ENCODE data around the gene SORL1-AS1.

Gene SORL1-AS1

GRCh38 chr11:121451986-121452608 is 670 bp downstream of the SORL1-AS1 start, which contains the start of gene SORL1:
Gene SORL1 (plus strand): TSS chr11:121452314. CDS start chr11:121452332, 18 bp downstream.
- DNase-seq (ENCODE audit: low read depth), result peak; percentile 59

- no peak for DNase-seq (ENCODE audit: low read depth)
These were observed 1.4 kb downstream of the SORL1-AS1 start for GRCh38 chr11:121451178-121451985.

- DNase-seq (ENCODE audit: low read depth), result no peak
These were observed 2.4 kb downstream of the SORL1-AS1 start for GRCh38 chr11:121450401-121450800.

GRCh38 chr11:121449626-121450025 is 3.1 kb downstream of the SORL1-AS1 start:
- no peak for DNase-seq (ENCODE audit: low read depth)

- no peak for DNase-seq (ENCODE audit: low read depth)
These were observed 3.6 kb downstream of the SORL1-AS1 start for GRCh38 chr11:121449123-121449522.

GRCh38 chr11:121448431-121448941 is 4.3 kb downstream of the SORL1-AS1 start:
- DNase-seq (ENCODE audit: low read depth), result no peak

- DNase-seq (ENCODE audit: low read depth), result no peak
These were observed 4.8 kb downstream of the SORL1-AS1 start for GRCh38 chr11:121448011-121448410.

GRCh38 chr11:121446752-121447156 is 6.0 kb downstream of the SORL1-AS1 start:
- DNase-seq (ENCODE audit: low read depth), result no peak

GRCh38 chr11:121445071-121445768 is 7.5 kb downstream of the SORL1-AS1 start:
- no peak for DNase-seq (ENCODE audit: low read depth)

- no peak for DNase-seq (ENCODE audit: low read depth)
These were observed 8.2 kb downstream of the SORL1-AS1 start for GRCh38 chr11:121444526-121444925.

- no peak for DNase-seq (ENCODE audit: low read depth)
These were observed 9.0 kb downstream of the SORL1-AS1 start for GRCh38 chr11:121443688-121444275.

- no peak for DNase-seq (ENCODE audit: low read depth)
These were observed 11.2 kb downstream of the SORL1-AS1 start for GRCh38 chr11:121441521-121441920.

- DNase-seq (ENCODE audit: low read depth), result no peak
These were observed 13.0 kb downstream of the SORL1-AS1 start for GRCh38 chr11:121439759-121440158.

- DNase-seq (ENCODE audit: low read depth), result no peak
These were observed 13.4 kb downstream of the SORL1-AS1 start for GRCh38 chr11:121439337-121439736.

- no peak for DNase-seq (ENCODE audit: low read depth)
These were observed 15.1 kb downstream of the SORL1-AS1 start for GRCh38 chr11:121437686-121438078.

- DNase-seq (ENCODE audit: low read depth), result no peak
These were observed 15.6 kb downstream of the SORL1-AS1 start for GRCh38 chr11:121437018-121437685.

GRCh38 chr11:121435551-121436511 is 16.9 kb downstream of the SORL1-AS1 start:
- DNase-seq (ENCODE audit: low read depth), result no peak

- no peak for DNase-seq (ENCODE audit: low read depth)
These were observed 17.6 kb downstream of the SORL1-AS1 start for GRCh38 chr11:121435132-121435531.

- no peak for DNase-seq (ENCODE audit: low read depth)
These were observed 20.8 kb downstream of the SORL1-AS1 start for GRCh38 chr11:121431820-121432526.

- DNase-seq (ENCODE audit: low read depth), result no peak
These were observed 23.2 kb downstream of the SORL1-AS1 start for GRCh38 chr11:121429556-121429955.
